Endothelial cell of umbilical vein (primary cell): ENCODE data around the gene CMIP. TPM values are rescaled to one million over a fixed set of nuclear protein-coding genes. Genes with fewer than 3 reads are reported as not detected.

Experiments used
- BruUV-seq: library from RNA; stranded (reverse); fragments of 400-500 nt; replicated peaks from 2 replicates; lab custom pipeline; 2021; lab: Mats Ljungman, UMichigan
- CTCF ChIA-PET: fragments of 300-600, 350-600 bp; sonication (Branson Sonifier 250); formaldehyde crosslinking; loops from one replicate; lab custom pipeline; 2021; ENCODE audit warnings: antibody characterized with exemption, inconsistent platforms; lab: Charles Lee
- POLR2A ChIA-PET: fragments of 300-600, 350-600 bp; sonication (Branson Sonifier 250); formaldehyde crosslinking; loops from one replicate; lab custom pipeline; 2021; ENCODE audit warnings: antibody characterized with exemption, inconsistent platforms; lab: Charles Lee
- DNase-seq: peaks from one replicate; pipeline ENCODE4 v3.0.0-alpha.2; 2011; ENCODE audit warnings: low read depth, low spot score
- FAIRE-seq: peaks from 2 replicates; lab custom pipeline; 2011; peaks lifted over from hg19 to GRCh38; lab: Jason Lieb, UNC
- H2AFZ ChIP-seq: 2 replicates; pipeline ENCODE4 v1.6.0; 2012; ENCODE audit warnings: low read depth, low read length, control low read depth, inconsistent platforms
- H3K27ac ChIP-seq: 2 replicates; pipeline ENCODE4 v1.5.1; 2011; ENCODE audit warnings: low read depth, mild to moderate bottlenecking, control low read depth, low read length, moderate library complexity; ENCODE audit not compliant: insufficient read depth
- H3K27me3 ChIP-seq, 2 experiments: 2 replicates each; pipeline versions ENCODE4 v1.6.0 to v1.6.1; 2011; ENCODE audit warnings: low read length in 2 of 2, mixed read lengths in 1 of 2; ENCODE audit not compliant: control insufficient read depth in 2 of 2, insufficient read depth in 2 of 2
- H3K36me3 ChIP-seq, 2 experiments: 2 replicates in 1 of 2; 3 replicates in 1 of 2; pipeline ENCODE4 v1.5.1; 2011; ENCODE audit warnings: low read length in 2 of 2, mild to moderate bottlenecking in 1 of 2, moderate library complexity in 1 of 2; ENCODE audit not compliant: control insufficient read depth in 2 of 2, insufficient read depth in 2 of 2; ENCODE audit errors: extremely low read depth in 1 of 2
- H3K4me1 ChIP-seq: 3 replicates; pipeline ENCODE4 v1.5.1; 2011; ENCODE audit warnings: mild to moderate bottlenecking, low read length; ENCODE audit not compliant: control insufficient read depth, insufficient read depth; ENCODE audit errors: extremely low read depth
- H3K4me2 ChIP-seq: 2 replicates; pipeline ENCODE4 v1.6.1; 2011; ENCODE audit warnings: low read length, control low read depth, mixed read lengths; ENCODE audit not compliant: insufficient read depth
- H3K4me3 ChIP-seq, 3 experiments: fragments of 200-600 bp in 1 of 3; sonication (generic), shearing (Covaris generic) in 1 of 3; replicated peaks in 1 of 3; 2 replicates each; pipeline ENCODE4 v1.5.1; 2011 to 2016; ENCODE audit warnings: control low read depth in 3 of 3, low read length in 3 of 3, mild to moderate bottlenecking in 2 of 3, inconsistent platforms in 1 of 3, low read depth in 1 of 3, moderate library complexity in 1 of 3; ENCODE audit not compliant: insufficient read depth in 1 of 3
- H3K79me2 ChIP-seq: 2 replicates; pipeline ENCODE4 v1.6.0; 2012; ENCODE audit warnings: low read length, inconsistent platforms; ENCODE audit not compliant: control insufficient read depth, insufficient read depth
- H3K9ac ChIP-seq: replicated peaks from 2 replicates; pipeline ENCODE3; 2011; ENCODE audit warnings: low read length, control low read depth; ENCODE audit not compliant: insufficient read depth; ENCODE audit errors: extremely low read depth
- H3K9me1 ChIP-seq: replicated peaks from 3 replicates; pipeline ENCODE4 v1.6.0; 2011; ENCODE audit warnings: mild to moderate bottlenecking, low read length; ENCODE audit not compliant: control insufficient read depth, insufficient read depth; ENCODE audit errors: extremely low read depth
- H3K9me3 ChIP-seq: replicated peaks from 2 replicates; pipeline ENCODE4 v1.5.1; 2012; ENCODE audit warnings: low read length, inconsistent platforms; ENCODE audit not compliant: control insufficient read depth, insufficient read depth
- H4K20me1 ChIP-seq: replicated peaks from 2 replicates; pipeline ENCODE3; 2011; ENCODE audit warnings: mild to moderate bottlenecking, low read length; ENCODE audit not compliant: control insufficient read depth, insufficient read depth; ENCODE audit errors: extremely low read depth
- CTCF ChIP-seq, 2 donors: IDR thresholded peaks; 1 replicate in 1 of 2; 2 replicates in 1 of 2; pipeline ENCODE4 v1.5.1; 2011; ENCODE audit warnings: low read length in 2 of 2, mild to moderate bottlenecking in 2 of 2, moderate library complexity in 2 of 2, control low read depth in 1 of 2, inconsistent platforms in 1 of 2, low read depth in 1 of 2; ENCODE audit not compliant: insufficient read depth in 1 of 2; ENCODE audit errors: extremely low read depth in 1 of 2
- EZH2 ChIP-seq: IDR thresholded peaks from 2 replicates; pipeline ENCODE4 v1.6.1; 2012; ENCODE audit warnings: borderline replicate concordance, low read depth, mild to moderate bottlenecking, moderate library complexity, low read length, inconsistent platforms; ENCODE audit not compliant: severe bottlenecking
- FOS ChIP-seq: IDR thresholded peaks from 2 replicates; pipeline ENCODE4 v1.6.1; 2011; ENCODE audit warnings: mild to moderate bottlenecking, low read length, moderate library complexity, borderline replicate concordance; ENCODE audit not compliant: insufficient read depth
- GATA2 ChIP-seq: IDR thresholded peaks from 2 replicates; pipeline ENCODE4 v1.7.0; 2011; ENCODE audit warnings: low read depth, mild to moderate bottlenecking, moderate library complexity, mixed read lengths, low read length; ENCODE audit not compliant: insufficient read length, insufficient read depth
- JUN ChIP-seq: IDR thresholded peaks from 2 replicates; pipeline ENCODE4 v1.6.1; 2011; ENCODE audit warnings: borderline replicate concordance, low read depth; ENCODE audit not compliant: insufficient read length, insufficient read depth
- POLR2A ChIP-seq: IDR thresholded peaks from 2 replicates; pipeline ENCODE4 v1.6.1; 2012; ENCODE audit warnings: low read depth, mild to moderate bottlenecking, control low read depth, low read length
- POLR2AphosphoS5 ChIP-seq: IDR thresholded peaks from 2 replicates; pipeline ENCODE4 v1.6.1; 2012; ENCODE audit warnings: low read depth, mild to moderate bottlenecking, control low read depth, low read length, moderate library complexity; ENCODE audit not compliant: insufficient read depth
- dilution Hi-C: fragments of 300-500 bp; cut with MboI; formaldehyde crosslinking; loops from one replicate; pipeline ENCODE4 v1.15.0; 2019; ENCODE audit warnings: low sequenced_read_pairs; ENCODE audit not compliant: extremely low pct_ligation_motif_present
- intact Hi-C: fragments of 100-400 bp; cut with micrococcal nuclease; formaldehyde crosslinking; loops from one replicate; pipeline ENCODE4 v1.10.0; 2022
- polyA plus RNA-seq, 4 experiments: library from polyadenylated mRNA; depleted of rRNA in 3 of 4; stranded (reverse) in 3 of 4; unstranded in 1 of 4; fragments of >200 nt; gene quantifications; 2 replicates each; pipeline versions ENCODE4 v1.2.1 to v1.2.3, GENCODE V29; 2011 to 2012; ENCODE audit warnings: missing spikeins in 1 of 4
- total RNA-seq: library from RNA; stranded (reverse); gene quantifications from 2 replicates; pipeline ENCODE4 v1.2.3, GENCODE V29; 2021

The CMIP gene
- total and polyA plus RNA-seq, 2 donors (not counting 3 experiments of a cell fraction or from before 2014, with no cell fraction given) = 29.0 to 101 TPM

DNA sequence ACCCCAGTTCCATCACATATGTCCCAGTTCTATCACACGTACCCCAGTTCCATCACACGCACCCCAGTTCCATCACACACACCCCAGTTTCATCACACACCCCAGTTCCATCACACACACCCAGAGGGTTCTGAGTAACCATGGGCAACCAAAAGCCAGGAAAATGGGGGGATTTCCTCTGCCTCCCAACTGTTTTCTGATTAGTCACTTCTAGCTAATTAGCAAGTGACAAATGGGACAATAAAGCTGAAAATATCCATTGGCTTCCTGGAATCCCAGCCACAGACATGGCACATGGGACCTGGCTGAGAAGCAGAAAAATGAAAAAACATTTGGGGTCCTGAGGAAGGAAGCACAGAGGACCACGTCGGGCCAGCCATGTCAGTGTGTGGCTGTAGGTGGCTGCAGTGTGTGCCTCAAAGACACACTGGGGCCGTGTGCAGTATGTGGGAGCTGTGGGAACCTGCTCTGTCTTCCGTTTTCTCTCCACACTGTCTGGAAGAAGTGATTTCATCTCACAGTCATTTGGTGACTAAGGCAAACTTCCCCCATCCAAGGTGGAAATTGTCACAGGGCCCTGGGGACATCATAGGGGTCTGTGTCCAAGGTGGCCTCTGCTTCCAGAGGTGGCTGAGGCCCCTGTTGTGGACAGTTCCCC is 106.7 kb downstream of the CMIP start:
- TF ChIP-seq POLR2AphosphoS5 (peak; percentile 37), FOS (no peak), CTCF (IDR thresholded peaks at IDR 0.05; ENCODE audit: extremely low read depth in 1 of 2, insufficient read depth in 1 of 2, low read depth in 1 of 2, low read length in 2 of 2) (no peak), JUN (peak; percentile 77), GATA2 (peak; percentile 16), POLR2A (no peak), EZH2 (no peak)
- ChIA-PET POLR2A (no interaction called here), CTCF (interaction anchor here (0.8 to 1.2 kb wide), 3 partner anchors 9 to 122 kb away, joined by 3 to 8 read pairs (median 4); no protein-coding TSS in a partner anchor)
- Histone ChIP-seq H3K9me3 (no peaks in the 10 kb centered on the region), H3K27me3 (no peaks in the 10 kb centered on the region), H3K79me2 (peaks cover 44% of the 10 kb centered on the region), H3K4me3 (no peak overlapping the region), H3K4me1 (peaks cover 46% of the 10 kb centered on the region), H3K36me3 (peaks cover 0 to 2% of the 10 kb centered on the region in 2 experiments), H3K27ac (peak overlapping the region; percentile 87), H3K9me1 (no peaks in the 10 kb centered on the region), H3K4me2 (peak overlapping the region; percentile 27), H2AFZ (no peak overlapping the region), H3K9ac (peak overlapping the region; percentile 57), H4K20me1 (no peaks in the 10 kb centered on the region)
- FAIRE-seq (peak; percentile 93), DNase-seq (peak; percentile 76)
- dilution Hi-C loops = no loop called here
- intact Hi-C loops = loop anchor here (5.0 kb wide), 2 partner anchors 61 to 144 kb away; no protein-coding TSS in a partner anchor
- no TSS peak for BruUV-seq
